ENCODE data around the gene CD27. TPM values are rescaled to one million over a fixed set of nuclear protein-coding genes. Genes with fewer than 3 reads are reported as not detected.

The CD27 gene
- total and polyA plus RNA-seq, 2 of the 13 experiments (the other 11 are each of a cell fraction or from before 2014, with no cell fraction given) = 0.12 TPM; not detected in 1

DNA sequence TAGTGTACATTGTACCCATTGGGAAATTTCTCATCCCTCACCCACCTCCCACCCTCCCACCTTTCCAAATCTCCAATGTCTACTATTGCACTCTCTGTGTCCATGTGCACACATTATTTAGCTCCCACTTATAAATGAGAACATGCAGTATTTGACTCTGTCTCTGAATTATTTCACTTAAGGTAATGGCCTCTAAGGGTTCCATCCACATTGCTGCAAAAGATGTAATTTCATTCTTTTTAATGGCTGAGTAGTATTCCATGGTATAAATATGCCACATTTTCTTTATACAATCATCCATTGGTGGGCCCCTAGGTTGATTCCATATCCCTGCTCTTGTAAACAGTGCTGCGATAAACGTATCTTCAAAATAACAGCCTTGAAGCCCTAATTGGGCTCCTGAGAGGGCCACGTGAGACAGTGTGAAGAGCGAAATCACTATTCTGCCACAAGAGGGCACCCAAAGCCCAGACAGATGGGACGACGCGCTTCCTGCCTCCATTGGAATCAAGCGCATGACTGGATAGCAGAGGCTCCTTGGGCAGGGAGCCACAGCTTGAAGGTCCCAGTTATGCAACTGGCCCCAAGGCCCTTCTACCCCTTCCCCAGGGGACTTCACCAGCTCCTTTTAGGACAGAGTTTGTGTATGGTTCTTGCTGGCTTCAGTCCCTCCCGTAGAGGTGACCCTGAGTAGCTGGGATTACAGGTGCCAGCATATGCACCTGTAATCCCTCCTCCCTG, 21.3 kb upstream of the CD27 start (continued):
- no peak for TF ChIP-seq ZNF121 (CRISPR knock-in tag; IDR thresholded peaks at IDR 0.05)
- TF ChIP-seq, protein P1, sequence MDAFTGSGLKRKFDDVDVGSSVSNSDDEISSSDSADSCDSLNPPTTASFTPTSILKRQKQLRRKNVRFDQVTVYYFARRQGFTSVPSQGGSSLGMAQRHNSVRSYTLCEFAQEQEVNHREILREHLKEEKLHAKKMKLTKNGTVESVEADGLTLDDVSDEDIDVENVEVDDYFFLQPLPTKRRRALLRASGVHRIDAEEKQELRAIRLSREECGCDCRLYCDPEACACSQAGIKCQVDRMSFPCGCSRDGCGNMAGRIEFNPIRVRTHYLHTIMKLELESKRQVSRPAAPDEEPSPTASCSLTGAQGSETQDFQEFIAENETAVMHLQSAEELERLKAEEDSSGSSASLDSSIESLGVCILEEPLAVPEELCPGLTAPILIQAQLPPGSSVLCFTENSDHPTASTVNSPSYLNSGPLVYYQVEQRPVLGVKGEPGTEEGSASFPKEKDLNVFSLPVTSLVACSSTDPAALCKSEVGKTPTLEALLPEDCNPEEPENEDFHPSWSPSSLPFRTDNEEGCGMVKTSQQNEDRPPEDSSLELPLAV (CRISPR knock-in tag; conservative IDR thresholded peaks at IDR 0.05; ENCODE audit: low read depth) = no peak
- TF ChIP-seq ZBTB42 (CRISPR knock-in tag; IDR thresholded peaks at IDR 0.05) = no peak
- peak; percentile 36; the same call in 1 of the 2 replicates for TF ChIP-seq HDAC2 (CRISPR knock-in tag; IDR thresholded peaks at IDR 0.05)
- TF ChIP-seq, protein P2, sequence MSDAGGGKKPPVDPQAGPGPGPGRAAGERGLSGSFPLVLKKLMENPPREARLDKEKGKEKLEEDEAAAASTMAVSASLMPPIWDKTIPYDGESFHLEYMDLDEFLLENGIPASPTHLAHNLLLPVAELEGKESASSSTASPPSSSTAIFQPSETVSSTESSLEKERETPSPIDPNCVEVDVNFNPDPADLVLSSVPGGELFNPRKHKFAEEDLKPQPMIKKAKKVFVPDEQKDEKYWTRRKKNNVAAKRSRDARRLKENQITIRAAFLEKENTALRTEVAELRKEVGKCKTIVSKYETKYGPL (CRISPR knock-in tag; IDR thresholded peaks at IDR 0.05) = peak; percentile 87
- TF ChIP-seq CBFB (CRISPR knock-in tag; IDR thresholded peaks at IDR 0.05) = peak; percentile 54; the same call in 1 of the 2 replicates
- TF ChIP-seq ZMYM3 (CRISPR knock-in tag; IDR thresholded peaks at IDR 0.05) = 0 out of 2 replicates have a peak, but pooled peaks have one; percentile 19
- TF ChIP-seq HMG20B (CRISPR knock-in tag; conservative IDR thresholded peaks at IDR 0.05) = 0 out of 2 replicates have a peak, but pooled peaks have one; percentile 34
- TF ChIP-seq, protein P3, sequence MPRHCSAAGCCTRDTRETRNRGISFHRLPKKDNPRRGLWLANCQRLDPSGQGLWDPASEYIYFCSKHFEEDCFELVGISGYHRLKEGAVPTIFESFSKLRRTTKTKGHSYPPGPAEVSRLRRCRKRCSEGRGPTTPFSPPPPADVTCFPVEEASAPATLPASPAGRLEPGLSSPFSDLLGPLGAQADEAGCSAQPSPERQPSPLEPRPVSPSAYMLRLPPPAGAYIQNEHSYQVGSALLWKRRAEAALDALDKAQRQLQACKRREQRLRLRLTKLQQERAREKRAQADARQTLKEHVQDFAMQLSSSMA (CRISPR knock-in tag; IDR thresholded peaks at IDR 0.05) = 0 out of 2 replicates have a peak, but pooled peaks have one; percentile 37
- no peak for TF ChIP-seq ZNF746 (CRISPR knock-in tag; IDR thresholded peaks at IDR 0.05)
- TF ChIP-seq, protein P4, sequence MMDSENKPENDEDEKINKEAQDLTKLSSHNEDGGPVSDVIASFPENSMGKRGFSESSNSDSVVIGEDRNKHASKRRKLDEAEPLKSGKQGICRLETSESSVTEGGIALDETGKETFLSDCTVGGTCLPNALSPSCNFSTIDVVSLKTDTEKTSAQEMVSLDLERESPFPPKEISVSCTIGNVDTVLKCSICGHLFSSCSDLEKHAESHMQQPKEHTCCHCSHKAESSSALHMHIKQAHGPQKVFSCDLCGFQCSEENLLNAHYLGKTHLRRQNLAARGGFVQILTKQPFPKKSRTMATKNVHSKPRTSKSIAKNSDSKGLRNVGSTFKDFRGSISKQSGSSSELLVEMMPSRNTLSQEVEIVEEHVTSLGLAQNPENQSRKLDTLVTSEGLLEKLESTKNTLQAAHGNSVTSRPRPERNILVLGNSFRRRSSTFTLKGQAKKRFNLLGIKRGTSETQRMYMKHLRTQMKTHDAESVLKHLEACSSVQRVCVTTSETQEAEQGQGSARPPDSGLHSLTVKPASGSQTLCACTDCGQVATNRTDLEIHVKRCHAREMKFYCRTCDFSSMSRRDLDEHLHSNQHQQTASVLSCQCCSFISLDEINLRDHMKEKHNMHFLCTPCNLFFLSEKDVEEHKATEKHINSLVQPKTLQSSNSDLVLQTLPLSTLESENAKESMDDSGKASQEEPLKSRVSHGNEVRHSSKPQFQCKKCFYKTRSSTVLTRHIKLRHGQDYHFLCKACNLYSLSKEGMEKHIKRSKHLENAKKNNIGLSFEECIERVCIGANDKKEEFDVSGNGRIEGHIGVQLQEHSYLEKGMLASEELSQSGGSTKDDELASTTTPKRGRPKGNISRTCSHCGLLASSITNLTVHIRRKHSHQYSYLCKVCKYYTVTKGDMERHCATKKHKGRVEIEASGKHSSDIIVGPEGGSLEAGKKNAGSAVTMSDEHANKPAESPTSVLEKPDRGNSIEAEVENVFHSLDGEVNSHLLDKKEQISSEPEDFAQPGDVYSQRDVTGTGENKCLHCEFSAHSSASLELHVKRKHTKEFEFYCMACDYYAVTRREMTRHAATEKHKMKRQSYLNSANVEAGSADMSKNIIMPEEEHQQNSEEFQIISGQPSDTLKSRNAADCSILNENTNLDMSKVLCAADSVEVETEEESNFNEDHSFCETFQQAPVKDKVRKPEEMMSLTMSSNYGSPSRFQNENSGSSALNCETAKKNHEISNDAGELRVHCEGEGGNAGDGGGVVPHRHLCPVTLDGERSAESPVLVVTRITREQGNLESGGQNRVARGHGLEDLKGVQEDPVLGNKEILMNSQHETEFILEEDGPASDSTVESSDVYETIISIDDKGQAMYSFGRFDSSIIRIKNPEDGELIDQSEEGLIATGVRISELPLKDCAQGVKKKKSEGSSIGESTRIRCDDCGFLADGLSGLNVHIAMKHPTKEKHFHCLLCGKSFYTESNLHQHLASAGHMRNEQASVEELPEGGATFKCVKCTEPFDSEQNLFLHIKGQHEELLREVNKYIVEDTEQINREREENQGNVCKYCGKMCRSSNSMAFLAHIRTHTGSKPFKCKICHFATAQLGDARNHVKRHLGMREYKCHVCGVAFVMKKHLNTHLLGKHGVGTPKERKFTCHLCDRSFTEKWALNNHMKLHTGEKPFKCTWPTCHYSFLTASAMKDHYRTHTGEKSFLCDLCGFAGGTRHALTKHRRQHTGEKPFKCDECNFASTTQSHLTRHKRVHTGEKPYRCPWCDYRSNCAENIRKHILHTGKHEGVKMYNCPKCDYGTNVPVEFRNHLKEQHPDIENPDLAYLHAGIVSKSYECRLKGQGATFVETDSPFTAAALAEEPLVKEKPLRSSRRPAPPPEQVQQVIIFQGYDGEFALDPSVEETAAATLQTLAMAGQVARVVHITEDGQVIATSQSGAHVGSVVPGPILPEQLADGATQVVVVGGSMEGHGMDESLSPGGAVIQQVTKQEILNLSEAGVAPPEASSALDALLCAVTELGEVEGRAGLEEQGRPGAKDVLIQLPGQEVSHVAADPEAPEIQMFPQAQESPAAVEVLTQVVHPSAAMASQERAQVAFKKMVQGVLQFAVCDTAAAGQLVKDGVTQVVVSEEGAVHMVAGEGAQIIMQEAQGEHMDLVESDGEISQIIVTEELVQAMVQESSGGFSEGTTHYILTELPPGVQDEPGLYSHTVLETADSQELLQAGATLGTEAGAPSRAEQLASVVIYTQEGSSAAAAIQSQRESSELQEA (CRISPR knock-in tag; IDR thresholded peaks at IDR 0.05; ENCODE audit: not compliant biosample characterization) = no peak
- TF ChIP-seq CHD2 (IDR thresholded peaks at IDR 0.05; ENCODE audit: low read depth, low read length) = no peak
- peak; percentile 83 for TF ChIP-seq BHLHE40 (IDR thresholded peaks at IDR 0.05; ENCODE audit: low read length)
- no peak for TF ChIP-seq SP5 (CRISPR knock-in tag; IDR thresholded peaks at IDR 0.05; ENCODE audit: borderline replicate concordance, low read depth)
- TF ChIP-seq, protein P5, sequence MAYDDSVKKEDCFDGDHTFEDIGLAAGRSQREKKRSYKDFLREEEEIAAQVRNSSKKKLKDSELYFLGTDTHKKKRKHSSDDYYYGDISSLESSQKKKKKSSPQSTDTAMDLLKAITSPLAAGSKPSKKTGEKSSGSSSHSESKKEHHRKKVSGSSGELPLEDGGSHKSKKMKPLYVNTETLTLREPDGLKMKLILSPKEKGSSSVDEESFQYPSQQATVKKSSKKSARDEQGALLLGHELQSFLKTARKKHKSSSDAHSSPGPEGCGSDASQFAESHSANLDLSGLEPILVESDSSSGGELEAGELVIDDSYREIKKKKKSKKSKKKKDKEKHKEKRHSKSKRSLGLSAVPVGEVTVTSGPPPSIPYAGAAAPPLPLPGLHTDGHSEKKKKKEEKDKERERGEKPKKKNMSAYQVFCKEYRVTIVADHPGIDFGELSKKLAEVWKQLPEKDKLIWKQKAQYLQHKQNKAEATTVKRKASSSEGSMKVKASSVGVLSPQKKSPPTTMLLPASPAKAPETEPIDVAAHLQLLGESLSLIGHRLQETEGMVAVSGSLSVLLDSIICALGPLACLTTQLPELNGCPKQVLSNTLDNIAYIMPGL (CRISPR knock-in tag; IDR thresholded peaks at IDR 0.05; ENCODE audit: borderline replicate concordance in 1 of 2, low read depth in 1 of 2) = peak; percentile 42 to 75; a peak in 2 of 4 replicates
